ENCODE data around the gene EFNA1. TPM values are rescaled to one million over a fixed set of nuclear protein-coding genes. Genes with fewer than 3 reads are reported as not detected.

Gene EFNA1
- polyA plus RNA-seq, 1 of the 3 experiments (the other 2 are of a cell fraction), result 14.4 TPM

DNA sequence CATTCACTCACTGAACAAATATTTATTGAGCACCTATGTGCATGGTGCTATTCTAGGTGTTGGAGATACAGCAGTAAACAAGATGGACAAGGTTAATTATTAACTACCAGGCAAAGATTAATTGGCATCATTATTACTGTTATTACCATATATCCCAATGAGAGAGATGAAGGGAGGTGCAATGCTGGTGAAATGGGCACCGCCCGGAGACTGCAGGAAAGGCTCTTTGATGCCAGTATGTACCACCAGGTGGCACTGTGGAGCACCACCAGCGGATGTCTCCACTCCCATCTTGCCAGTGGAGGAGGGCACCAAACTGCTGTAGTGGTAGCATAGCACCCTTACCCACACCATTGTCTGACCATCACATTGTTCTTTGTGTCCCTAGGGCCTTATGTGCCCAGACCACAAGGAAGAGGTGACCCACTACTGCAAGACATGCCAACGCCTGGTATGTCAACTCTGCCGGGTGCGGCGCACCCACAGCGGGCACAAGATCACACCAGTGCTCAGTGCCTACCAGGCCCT, 48.9 kb downstream of the EFNA1 start (continued):
- TF ChIP-seq, protein P1, sequence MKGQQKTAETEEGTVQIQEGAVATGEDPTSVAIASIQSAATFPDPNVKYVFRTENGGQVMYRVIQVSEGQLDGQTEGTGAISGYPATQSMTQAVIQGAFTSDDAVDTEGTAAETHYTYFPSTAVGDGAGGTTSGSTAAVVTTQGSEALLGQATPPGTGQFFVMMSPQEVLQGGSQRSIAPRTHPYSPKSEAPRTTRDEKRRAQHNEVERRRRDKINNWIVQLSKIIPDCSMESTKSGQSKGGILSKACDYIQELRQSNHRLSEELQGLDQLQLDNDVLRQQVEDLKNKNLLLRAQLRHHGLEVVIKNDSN (IDR thresholded peaks at IDR 0.05; ENCODE audit: borderline replicate concordance, low read depth), result no peak
- TF ChIP-seq, protein P2, sequence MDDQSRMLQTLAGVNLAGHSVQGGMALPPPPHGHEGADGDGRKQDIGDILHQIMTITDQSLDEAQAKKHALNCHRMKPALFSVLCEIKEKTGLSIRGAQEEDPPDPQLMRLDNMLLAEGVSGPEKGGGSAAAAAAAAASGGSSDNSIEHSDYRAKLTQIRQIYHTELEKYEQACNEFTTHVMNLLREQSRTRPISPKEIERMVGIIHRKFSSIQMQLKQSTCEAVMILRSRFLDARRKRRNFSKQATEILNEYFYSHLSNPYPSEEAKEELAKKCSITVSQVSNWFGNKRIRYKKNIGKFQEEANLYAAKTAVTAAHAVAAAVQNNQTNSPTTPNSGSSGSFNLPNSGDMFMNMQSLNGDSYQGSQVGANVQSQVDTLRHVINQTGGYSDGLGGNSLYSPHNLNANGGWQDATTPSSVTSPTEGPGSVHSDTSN (IDR thresholded peaks at IDR 0.05), result no peak
- no peak for TF ChIP-seq YY1 (IDR thresholded peaks at IDR 0.05; ENCODE audit: low read depth)
- no peak for TF ChIP-seq TEAD4 (IDR thresholded peaks at IDR 0.05; ENCODE audit: borderline replicate concordance, insufficient read depth)
- TF ChIP-seq EP300 (IDR thresholded peaks at IDR 0.05; ENCODE audit: borderline replicate concordance in 1 of 2, low read depth in 1 of 2, low read length in 1 of 2), result no peak

DNA sequence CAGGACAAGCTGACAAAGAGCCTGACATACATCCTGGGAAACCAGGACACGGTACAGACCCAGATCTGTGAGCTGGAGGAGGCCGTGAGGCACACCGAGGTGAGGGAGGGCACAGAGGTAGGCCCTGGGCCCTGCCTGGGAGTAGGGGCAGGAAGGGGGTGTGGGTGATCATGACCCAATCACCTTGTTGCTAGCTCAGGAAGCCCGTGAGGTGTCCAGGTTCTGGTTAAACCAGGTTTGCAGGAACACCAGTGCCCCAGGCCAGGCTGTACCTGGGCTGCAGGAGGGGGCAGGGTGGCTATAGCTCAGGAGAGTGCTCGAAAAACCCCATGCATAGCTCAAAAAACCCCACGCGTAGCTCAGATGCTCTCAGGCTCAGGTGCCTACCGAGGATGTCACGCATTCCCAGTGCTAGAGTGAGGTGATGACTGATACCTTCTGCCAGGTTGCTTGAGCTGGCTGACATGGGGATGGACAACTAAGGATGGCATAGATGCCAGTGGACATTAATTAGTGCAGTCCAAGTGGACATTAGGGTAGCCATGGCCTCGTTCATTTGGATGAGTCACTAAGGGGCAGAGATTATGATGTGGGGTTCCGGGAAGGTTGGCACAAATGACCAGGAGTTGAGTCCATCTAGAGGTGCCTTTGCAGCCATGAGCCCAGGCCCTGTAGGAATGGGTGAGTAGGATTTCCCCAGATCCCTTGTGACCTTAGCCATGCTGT, 49.7 kb downstream of the EFNA1 start:
- 69% methylated on average over 10 of the region's 11 CpGs for WGBS (ENCODE audit: low lambda C conversion rate)
- H3K27ac ChIP-seq (ENCODE audit: low read depth in 2 of 2, low read length in 1 of 2), result no peak overlapping the region; a peak in 1 of 4 replicates
- H3K4me2 ChIP-seq, result no peak overlapping the region
- no peaks in the 10 kb centered on the region for H4K20me1 ChIP-seq (ENCODE audit: insufficient read depth)
- no peaks in the 10 kb centered on the region for H3K9me2 ChIP-seq
- no peak overlapping the region for H2AFZ ChIP-seq (ENCODE audit: low read depth)
- peaks cover 22% of the 10 kb centered on the region for H3F3A ChIP-seq (replicated peaks; ENCODE audit: insufficient read depth)
- DNase-seq, result peak; percentile 14
- H3K27me3 ChIP-seq (ENCODE audit: insufficient read depth), result no peaks in the 10 kb centered on the region
- peaks cover 19% of the 10 kb centered on the region for H3K79me2 ChIP-seq (ENCODE audit: insufficient read depth)
- H3K9ac ChIP-seq, result no peak overlapping the region
- no peak overlapping the region for H3K4me3 ChIP-seq (ENCODE audit: low read depth in 2 of 2, low read length in 1 of 2)
- peaks cover 0 to 29% of the 10 kb centered on the region in 2 experiments; a peak in 2 of 4 replicates for H3K4me1 ChIP-seq (ENCODE audit: control insufficient read depth in 1 of 2, insufficient read depth in 2 of 2, low read depth in 1 of 2, low read length in 1 of 2)
- H3K9me3 ChIP-seq, result no peaks in the 10 kb centered on the region
- peaks cover 20 to 44% of the 10 kb centered on the region in 2 experiments for H3K36me3 ChIP-seq (replicated peaks in 1 of 2; ENCODE audit: control insufficient read depth in 1 of 2, insufficient read depth in 2 of 2, low read length in 1 of 2)
- CTCF ChIA-PET, result interaction anchor here (0.6 to 9.6 kb wide), 15 partner anchors 9 to 178 kb away, joined by 3 to 203 read pairs (median 4); partner anchors contain the start of gene THBS3
- TF ChIP-seq EZH2phosphoT487 (IDR thresholded peaks at IDR 0.05; ENCODE audit: borderline replicate concordance, low read depth) (no peak), CHD2 (IDR thresholded peaks at IDR 0.05; ENCODE audit: low read length, partially characterized antibody) (no peak), FOXJ3 (CRISPR knock-in tag; IDR thresholded peaks at IDR 0.05) (no peak), RFX5 (IDR thresholded peaks at IDR 0.05; ENCODE audit: low read length) (no peak), SMC3 (IDR thresholded peaks at IDR 0.05; ENCODE audit: low read depth, low read length) (no peak)
- TF ChIP-seq, protein P2 (IDR thresholded peaks at IDR 0.05), result no peak
- TF ChIP-seq, protein P3, sequence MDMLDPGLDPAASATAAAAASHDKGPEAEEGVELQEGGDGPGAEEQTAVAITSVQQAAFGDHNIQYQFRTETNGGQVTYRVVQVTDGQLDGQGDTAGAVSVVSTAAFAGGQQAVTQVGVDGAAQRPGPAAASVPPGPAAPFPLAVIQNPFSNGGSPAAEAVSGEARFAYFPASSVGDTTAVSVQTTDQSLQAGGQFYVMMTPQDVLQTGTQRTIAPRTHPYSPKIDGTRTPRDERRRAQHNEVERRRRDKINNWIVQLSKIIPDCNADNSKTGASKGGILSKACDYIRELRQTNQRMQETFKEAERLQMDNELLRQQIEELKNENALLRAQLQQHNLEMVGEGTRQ (IDR thresholded peaks at IDR 0.05; ENCODE audit: borderline replicate concordance, low read depth, low read length), result no peak
- TF ChIP-seq, protein P4, sequence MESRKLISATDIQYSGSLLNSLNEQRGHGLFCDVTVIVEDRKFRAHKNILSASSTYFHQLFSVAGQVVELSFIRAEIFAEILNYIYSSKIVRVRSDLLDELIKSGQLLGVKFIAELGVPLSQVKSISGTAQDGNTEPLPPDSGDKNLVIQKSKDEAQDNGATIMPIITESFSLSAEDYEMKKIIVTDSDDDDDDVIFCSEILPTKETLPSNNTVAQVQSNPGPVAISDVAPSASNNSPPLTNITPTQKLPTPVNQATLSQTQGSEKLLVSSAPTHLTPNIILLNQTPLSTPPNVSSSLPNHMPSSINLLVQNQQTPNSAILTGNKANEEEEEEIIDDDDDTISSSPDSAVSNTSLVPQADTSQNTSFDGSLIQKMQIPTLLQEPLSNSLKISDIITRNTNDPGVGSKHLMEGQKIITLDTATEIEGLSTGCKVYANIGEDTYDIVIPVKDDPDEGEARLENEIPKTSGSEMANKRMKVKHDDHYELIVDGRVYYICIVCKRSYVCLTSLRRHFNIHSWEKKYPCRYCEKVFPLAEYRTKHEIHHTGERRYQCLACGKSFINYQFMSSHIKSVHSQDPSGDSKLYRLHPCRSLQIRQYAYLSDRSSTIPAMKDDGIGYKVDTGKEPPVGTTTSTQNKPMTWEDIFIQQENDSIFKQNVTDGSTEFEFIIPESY (IDR thresholded peaks at IDR 0.05; ENCODE audit: borderline replicate concordance, low read depth), result no peak
- POLR2A ChIA-PET, result interaction anchor here (1.8 kb wide), 1 partner anchor 16 kb away, joined by 6 read pairs; no protein-coding TSS in a partner anchor

Data from SK-N-SH (cell line).